ENCODE measurements around the gene SHQ1. TPM values are rescaled to one million over a fixed set of nuclear protein-coding genes. Genes with fewer than 3 reads are reported as not detected.

The SHQ1 gene
- total and polyA plus RNA-seq, 2 of the 4 experiments (the other 2 are of a cell fraction) = 10.4 to 19.4 TPM

GRCh38 chr3:72750405-72750965, 97.8 kb downstream of the SHQ1 start:
- H3K18ac ChIP-seq (ENCODE audit: low read depth, low read length) = no peak overlapping the region
- no peak overlapping the region for H3K23ac ChIP-seq (ENCODE audit: low read depth, low read length)
- H3K4me3 ChIP-seq (ENCODE audit: insufficient read depth, low read depth, low read length) = no peak overlapping the region
- H2BK5ac ChIP-seq (ENCODE audit: low read depth, low read length, poor library complexity, severe bottlenecking) = no peak overlapping the region
- no peaks in the 10 kb centered on the region for H3K9me3 ChIP-seq (ENCODE audit: control insufficient read depth, insufficient read depth, low read length)
- no peaks in the 10 kb centered on the region for H3K79me1 ChIP-seq (ENCODE audit: low read depth in 1 of 2, low read length in 2 of 2)
- ChIA-PET CTCF (no interaction called here), POLR2A (ENCODE audit: unreplicated experiment) (no interaction called here)
- H3K27ac ChIP-seq (ENCODE audit: insufficient read depth, low read length) = no peak overlapping the region
- no peaks in the 10 kb centered on the region for H3K36me3 ChIP-seq (ENCODE audit: control insufficient read depth, insufficient read depth, low read length)
- no peak overlapping the region for H3K9ac ChIP-seq (ENCODE audit: low read depth, low read length)
- no peak overlapping the region for H2AK9ac ChIP-seq (replicated peaks; ENCODE audit: low read depth, low read length, poor library complexity)
- intact Hi-C loops (cut with micrococcal nuclease) = no loop called here
- H2BK20ac ChIP-seq (ENCODE audit: low read depth, low read length) = no peak overlapping the region
- dilution Hi-C loops (cut with HindIII; ENCODE audit: low sequenced_read_pairs, unreplicated experiment) = no loop called here
- H3K4ac ChIP-seq (ENCODE audit: low read depth, low read length) = no peak overlapping the region
- H4K5ac ChIP-seq (ENCODE audit: low read depth, low read length) = no peak overlapping the region
- ATAC-seq (ENCODE audit: low read depth) (no peak), DNase-seq (no peak)
- no peak overlapping the region for H2BK15ac ChIP-seq (ENCODE audit: low read depth, low read length)
- no peak overlapping the region for H3K4me2 ChIP-seq (ENCODE audit: low read depth, low read length)
- no TSS peak for BruUV-seq (replicated peaks)
- no peak overlapping the region for H2AFZ ChIP-seq (replicated peaks; ENCODE audit: low read length, poor library complexity)
- no peaks in the 10 kb centered on the region for H3K4me1 ChIP-seq (ENCODE audit: control insufficient read depth, insufficient read depth, low read length)
- H3K14ac ChIP-seq (replicated peaks; ENCODE audit: low read depth, low read length) = no peak overlapping the region
- in situ Hi-C loops (cut with MboI; ENCODE audit: low sequenced_read_pairs) = no loop called here
- H3K27me3 ChIP-seq (ENCODE audit: control insufficient read depth, insufficient read depth, low read length) = no peaks in the 10 kb centered on the region
- no peaks in the 10 kb centered on the region for H4K20me1 ChIP-seq (ENCODE audit: insufficient read depth, low read length)
- H4K8ac ChIP-seq (ENCODE audit: low read depth in 2 of 2, low read length in 2 of 2) = no peak overlapping the region
- 100% methylated on average over 1 of the region's 4 CpGs; no CpG with 5 or more reads in 1 of the 2 experiments for WGBS, 2 experiments (ENCODE audit: extremely low coverage in 2 of 2, insufficient read length in 1 of 2)
- H2AK5ac ChIP-seq (ENCODE audit: low read depth, low read length) = no peak overlapping the region
- no peak overlapping the region for H4K91ac ChIP-seq (ENCODE audit: insufficient read depth, low read depth, low read length)
- H3K9me1 ChIP-seq (ENCODE audit: insufficient read depth, low read length) = no peaks in the 10 kb centered on the region
- H3K56ac ChIP-seq (ENCODE audit: extremely low read depth, insufficient read depth, low read length) = no peak overlapping the region
- TF ChIP-seq POLR2A (IDR thresholded peaks at IDR 0.05; ENCODE audit: low read depth, low read length) (no peak), CTCF (conservative IDR thresholded peaks at IDR 0.05; ENCODE audit: low read depth, low read length) (no peak), FOS (IDR thresholded peaks at IDR 0.05; ENCODE audit: low read depth, low read length) (no peak), RCOR1 (IDR thresholded peaks at IDR 0.05; ENCODE audit: insufficient replicate concordance, low read length) (no peak), RFX5 (IDR thresholded peaks at IDR 0.05; ENCODE audit: low read depth, low read length) (no peak), BHLHE40 (IDR thresholded peaks at IDR 0.05; ENCODE audit: low read depth, low read length) (no peak), CEBPB (IDR thresholded peaks at IDR 0.05; ENCODE audit: low read depth, low read length) (no peak), SMC3 (IDR thresholded peaks at IDR 0.05; ENCODE audit: low read depth, low read length) (no peak), RAD21 (IDR thresholded peaks at IDR 0.05; ENCODE audit: low read length) (no peak), ELK1 (IDR thresholded peaks at IDR 0.05; ENCODE audit: borderline replicate concordance, low read depth, low read length) (no peak), MXI1 (IDR thresholded peaks at IDR 0.05; ENCODE audit: borderline replicate concordance, low read depth, low read length) (no peak), CHD1 (IDR thresholded peaks at IDR 0.05; ENCODE audit: low read depth, low read length) (no peak), MAZ (IDR thresholded peaks at IDR 0.05; ENCODE audit: borderline replicate concordance, low read depth, low read length) (no peak), NFE2L2 (IDR thresholded peaks at IDR 0.05; ENCODE audit: low read depth, low read length) (no peak), MAFK (IDR thresholded peaks at IDR 0.05; ENCODE audit: low read depth, low read length) (no peak)
- no peak overlapping the region for H2BK120ac ChIP-seq (ENCODE audit: low read depth, low read length)
